HG03280 (cell line): Measurements from ENCODE around the gene AKAP10.
"Not testable (repeated sequence)": the region's sequence is repeated elsewhere in the genome, so short reads cannot be mapped to it uniquely, and the experiment has no call there.

ENCODE experiments used
- ATAC-seq: cut with Tn5 transposase; IDR thresholded peaks from one replicate; pipeline ENCODE4 v1.9.1; 2021; ENCODE audit warnings: mild to moderate bottlenecking, moderate library complexity; ENCODE audit not compliant: unreplicated experiment

AKAP10 gene

DNA sequence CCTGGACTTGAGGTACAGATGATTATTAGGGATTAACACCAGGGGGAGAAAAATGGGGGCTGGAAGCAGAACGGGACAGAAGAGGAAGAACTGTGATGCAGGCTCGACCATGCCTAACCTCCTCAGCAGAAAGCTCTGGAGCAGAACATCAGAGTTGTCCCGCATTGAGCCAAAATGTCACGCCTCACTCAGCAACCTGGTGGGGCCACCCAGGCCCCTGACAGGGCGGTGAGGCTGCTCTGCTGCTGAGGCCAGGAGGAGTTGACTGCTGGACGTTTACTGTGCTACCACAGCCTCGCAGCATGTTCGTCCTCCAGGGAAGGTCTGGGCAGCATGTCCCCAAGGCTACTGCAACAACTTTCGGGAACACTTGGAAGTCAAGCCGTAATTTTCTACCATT lies 103.4 kb downstream of the AKAP10 start:
- no peak for ATAC-seq

DNA sequence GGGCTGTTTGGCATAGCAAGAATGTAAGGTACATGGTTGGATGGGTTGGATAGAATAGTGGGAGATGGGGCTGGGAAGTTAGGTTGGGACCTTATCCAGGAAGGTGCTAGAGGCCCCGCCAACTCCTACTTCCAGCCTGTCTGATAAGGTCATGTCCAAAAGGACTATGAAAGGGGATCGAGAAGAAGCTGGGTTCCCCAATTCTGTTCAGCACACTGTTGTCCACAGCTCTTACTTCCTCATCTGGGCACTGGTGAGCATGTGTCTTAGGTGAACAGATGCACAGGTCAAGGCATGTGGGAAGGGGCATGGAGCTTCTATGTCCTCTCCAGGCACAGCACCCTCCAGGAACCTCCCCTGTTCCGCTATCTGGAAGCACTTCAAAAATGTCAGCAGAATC lies 104.3 kb downstream of the AKAP10 start:
- no peak for ATAC-seq

DNA sequence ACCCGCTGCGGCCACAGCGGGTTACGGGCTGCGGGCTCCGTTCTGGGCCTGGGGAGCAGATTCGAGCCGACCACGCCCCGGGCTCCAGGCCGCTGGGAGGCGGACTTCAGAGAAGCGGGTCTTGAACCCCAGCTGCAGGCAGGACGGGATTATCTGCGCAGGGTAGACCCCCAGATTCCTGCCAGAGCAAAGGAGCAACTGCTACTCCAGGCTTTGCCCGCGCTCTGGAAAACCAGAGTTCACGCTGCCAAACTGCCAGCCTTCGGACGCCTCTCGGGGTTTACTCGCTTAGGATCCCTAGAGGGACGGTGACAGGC lies 109.6 kb downstream of the AKAP10 start:
- ATAC-seq: no peak

DNA sequence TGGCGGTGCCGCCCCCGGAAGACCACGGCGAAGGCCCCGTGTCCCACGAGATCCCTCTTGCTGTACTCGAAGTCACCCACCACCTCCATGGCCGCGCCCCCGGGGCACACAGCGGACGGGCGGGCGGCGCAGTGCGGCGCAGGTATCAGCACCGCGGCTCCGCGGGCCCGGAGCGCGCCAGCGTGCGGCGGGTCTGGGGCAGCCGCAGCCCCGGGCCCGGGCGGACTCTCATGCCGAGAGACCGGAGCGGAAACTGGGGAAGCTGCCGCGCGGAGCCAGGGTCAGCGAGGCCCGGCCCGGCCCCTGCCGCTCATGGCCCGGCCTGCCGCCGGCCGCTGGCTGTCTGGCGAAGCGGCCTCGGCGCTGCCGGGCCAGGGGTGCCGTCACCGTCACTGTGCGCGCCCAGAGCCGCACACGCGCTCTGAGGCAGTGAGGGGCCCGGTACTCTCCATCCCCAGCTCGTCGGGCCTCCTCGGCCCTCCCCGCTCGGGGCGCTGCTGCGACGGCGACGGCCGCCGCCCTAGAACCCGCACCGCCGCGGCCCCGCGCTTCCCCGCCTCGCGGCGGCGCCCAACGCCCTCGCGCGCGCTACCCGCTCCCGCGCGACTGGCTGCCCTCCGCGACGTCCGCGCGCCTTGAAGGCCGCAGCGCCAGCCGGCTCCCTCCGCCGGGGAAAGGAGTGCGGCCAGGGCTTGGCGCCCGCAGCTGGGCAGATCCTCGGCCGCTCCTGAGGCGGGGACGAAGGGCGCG lies 110.1 kb downstream of the AKAP10 start, which contains the start of gene ULK2:
Gene ULK2, minus strand, starts transcription at position 608 of the 750 bp plus-strand sequence. Its CDS starts 519 bp downstream, at position 89.
- peak; percentile 62 for ATAC-seq

DNA sequence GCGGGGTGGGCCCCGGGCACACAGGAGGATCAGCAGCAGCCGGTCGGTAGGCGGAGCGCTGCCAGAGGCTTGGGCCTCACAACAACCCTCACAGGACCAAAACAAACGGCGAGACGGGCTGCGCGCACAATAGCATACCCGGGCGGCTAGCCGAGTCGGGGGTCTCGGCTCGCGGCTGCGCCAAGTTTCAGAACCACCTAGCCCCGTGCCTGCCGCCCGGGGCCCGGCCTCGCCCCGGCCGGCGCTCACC lies 110.6 kb downstream of the AKAP10 start:
- peak; percentile 41 for ATAC-seq

DNA sequence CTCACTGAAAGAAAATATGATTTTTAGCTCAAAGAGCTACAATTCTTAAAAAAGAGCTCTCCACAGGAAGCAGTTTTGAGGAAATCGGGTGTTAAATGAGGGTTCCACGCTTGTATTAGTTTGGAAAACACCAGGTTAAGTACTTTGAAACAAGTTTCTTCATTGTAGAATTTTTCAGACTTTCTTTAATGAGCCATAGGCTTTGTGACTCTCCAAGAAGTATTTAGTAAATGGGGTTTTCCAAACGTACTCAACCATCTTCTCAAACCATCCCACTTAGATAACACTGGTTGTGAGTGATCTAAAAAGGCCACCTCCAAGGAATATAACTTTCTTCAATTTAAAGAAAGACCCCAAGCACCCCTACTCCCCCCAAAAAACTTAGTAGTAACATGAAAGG lies 112.6 kb downstream of the AKAP10 start:
- ATAC-seq: no peak

DNA sequence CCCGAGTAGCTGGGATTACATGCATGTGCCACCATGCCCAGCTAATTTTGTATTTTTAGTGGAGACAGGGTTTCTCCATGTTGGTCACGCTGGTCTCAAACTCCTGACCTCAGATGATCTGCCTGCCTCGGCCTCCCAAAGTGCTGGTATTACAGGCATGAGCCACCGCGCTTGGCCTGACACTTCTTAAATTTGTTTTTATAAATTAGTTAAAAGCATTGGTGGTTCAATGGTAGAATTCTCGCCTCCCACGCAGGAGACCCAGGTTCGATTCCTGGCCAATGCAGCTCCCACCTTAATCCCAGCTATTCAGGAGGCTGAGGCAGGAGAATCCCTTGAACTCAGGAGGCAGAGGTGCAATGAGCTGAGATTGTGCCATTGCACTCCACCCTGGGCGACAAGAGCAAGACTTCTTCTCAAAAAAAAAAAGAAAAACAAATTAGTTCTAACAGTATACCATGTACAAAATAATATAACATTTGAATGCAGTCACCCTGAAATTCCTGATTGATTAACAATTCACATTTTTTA lies 116.9 kb downstream of the AKAP10 start:
- ATAC-seq: not testable (repeated sequence)

DNA sequence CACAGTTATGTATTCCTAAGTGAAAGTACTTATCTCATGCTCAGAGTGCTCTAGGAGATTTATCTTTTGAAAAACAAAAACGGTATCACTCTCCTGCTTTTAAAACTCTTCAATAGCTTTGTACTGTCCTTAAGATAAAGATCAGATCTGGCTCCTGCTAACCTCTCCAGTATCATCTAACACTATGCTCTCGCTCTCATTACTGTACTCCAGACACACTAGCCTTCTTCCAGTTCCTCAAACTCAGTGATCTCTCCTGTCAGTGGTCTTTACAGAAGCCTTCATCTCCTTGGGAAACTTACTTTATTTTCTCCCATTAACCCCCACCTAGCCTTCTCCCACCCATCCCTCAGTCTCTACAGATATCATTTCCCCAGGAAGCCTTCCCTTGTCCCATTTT lies 120.0 kb downstream of the AKAP10 start:
- ATAC-seq: no peak
